Measurements from ENCODE around the gene TMC7. TPM values are rescaled to one million over a fixed set of nuclear protein-coding genes. Genes with fewer than 3 reads are reported as not detected.

Gene TMC7
- total and polyA plus RNA-seq, 9 of the 15 experiments (the other 6 are each of a cell fraction or from before 2014, with no cell fraction given) = 0.08 to 2.0 (median 1.5) TPM

DNA sequence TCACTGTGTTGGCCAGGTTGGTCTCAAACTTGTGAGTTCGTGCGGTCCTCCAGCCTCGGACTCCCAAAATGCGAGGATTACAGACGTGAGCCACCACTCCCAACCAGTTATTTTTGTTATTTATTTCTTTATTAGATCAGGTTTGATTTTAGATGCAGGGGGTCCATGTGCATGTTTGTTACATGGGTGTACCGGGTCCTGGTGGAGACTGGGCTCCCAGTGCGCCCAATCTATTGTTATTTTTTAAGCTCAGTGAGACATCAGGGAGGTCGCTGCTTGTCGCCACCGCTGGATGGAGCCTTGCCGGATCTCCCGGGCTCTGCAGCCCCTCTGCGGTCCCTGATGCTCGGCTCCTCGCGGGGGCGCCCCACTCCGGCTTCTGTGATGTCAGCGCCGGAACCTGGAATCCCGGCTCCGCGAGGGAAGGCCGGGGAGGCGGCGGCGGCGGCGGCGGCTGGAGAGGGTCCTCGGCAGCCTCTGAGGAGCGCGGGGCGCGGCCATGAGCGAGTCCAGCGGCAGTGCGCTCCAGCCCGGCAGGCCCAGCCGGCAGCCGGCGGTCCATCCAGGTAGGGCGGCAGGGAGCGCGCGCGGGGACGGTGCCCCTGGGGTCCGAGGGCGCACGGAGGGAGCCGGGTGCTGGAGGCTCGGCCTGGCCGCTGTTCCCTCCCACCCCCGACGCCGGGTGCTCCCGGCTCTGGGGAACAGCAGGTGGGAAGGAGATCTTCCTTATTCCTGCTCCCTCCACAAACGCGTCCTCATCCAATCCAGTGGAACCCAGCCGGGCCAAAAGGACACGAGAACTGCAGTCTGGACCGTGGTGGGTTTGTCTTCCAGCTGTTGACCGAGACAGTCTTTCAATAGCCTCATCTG lies at the start of gene TMC7 (continued):
- TF ChIP-seq, protein P1, sequence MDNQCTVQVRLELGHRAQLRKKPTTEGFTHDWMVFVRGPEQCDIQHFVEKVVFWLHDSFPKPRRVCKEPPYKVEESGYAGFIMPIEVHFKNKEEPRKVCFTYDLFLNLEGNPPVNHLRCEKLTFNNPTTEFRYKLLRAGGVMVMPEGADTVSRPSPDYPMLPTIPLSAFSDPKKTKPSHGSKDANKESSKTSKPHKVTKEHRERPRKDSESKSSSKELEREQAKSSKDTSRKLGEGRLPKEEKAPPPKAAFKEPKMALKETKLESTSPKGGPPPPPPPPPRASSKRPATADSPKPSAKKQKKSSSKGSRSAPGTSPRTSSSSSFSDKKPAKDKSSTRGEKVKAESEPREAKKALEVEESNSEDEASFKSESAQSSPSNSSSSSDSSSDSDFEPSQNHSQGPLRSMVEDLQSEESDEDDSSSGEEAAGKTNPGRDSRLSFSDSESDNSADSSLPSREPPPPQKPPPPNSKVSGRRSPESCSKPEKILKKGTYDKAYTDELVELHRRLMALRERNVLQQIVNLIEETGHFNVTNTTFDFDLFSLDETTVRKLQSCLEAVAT (IDR thresholded peaks at IDR 0.05) = peak in 1 of 2 experiments; percentile 74; a peak in 2 of 4 replicates
- no peak for TF ChIP-seq POLR2B (IDR thresholded peaks at IDR 0.05; ENCODE audit: low read depth, partially characterized antibody)
- TF ChIP-seq, protein P2, sequence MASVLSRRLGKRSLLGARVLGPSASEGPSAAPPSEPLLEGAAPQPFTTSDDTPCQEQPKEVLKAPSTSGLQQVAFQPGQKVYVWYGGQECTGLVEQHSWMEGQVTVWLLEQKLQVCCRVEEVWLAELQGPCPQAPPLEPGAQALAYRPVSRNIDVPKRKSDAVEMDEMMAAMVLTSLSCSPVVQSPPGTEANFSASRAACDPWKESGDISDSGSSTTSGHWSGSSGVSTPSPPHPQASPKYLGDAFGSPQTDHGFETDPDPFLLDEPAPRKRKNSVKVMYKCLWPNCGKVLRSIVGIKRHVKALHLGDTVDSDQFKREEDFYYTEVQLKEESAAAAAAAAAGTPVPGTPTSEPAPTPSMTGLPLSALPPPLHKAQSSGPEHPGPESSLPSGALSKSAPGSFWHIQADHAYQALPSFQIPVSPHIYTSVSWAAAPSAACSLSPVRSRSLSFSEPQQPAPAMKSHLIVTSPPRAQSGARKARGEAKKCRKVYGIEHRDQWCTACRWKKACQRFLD (CRISPR knock-in tag; IDR thresholded peaks at IDR 0.05) = 0 out of 2 replicates have a peak, but pooled peaks have one; percentile 29
- TF ChIP-seq, protein P3, sequence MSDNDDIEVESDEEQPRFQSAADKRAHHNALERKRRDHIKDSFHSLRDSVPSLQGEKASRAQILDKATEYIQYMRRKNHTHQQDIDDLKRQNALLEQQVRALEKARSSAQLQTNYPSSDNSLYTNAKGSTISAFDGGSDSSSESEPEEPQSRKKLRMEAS (CRISPR knock-in tag; IDR thresholded peaks at IDR 0.05) = 0 out of 2 replicates have a peak, but pooled peaks have one; percentile 26
- no peak for TF ChIP-seq ZNF668 (CRISPR knock-in tag; IDR thresholded peaks at IDR 0.05)
- TF ChIP-seq ZNF384 (IDR thresholded peaks at IDR 0.05; ENCODE audit: low read depth, low read length) = no peak
- peak; percentile 92 for TF ChIP-seq RB1 (IDR thresholded peaks at IDR 0.05; ENCODE audit: low read depth)
- 0 out of 2 replicates have a peak, but pooled peaks have one; percentile 20 for TF ChIP-seq POLR2AphosphoS5 (IDR thresholded peaks at IDR 0.05; ENCODE audit: control insufficient read depth, insufficient read depth, low read depth, low read length)
- no peak for TF ChIP-seq MBD2 (IDR thresholded peaks at IDR 0.05; ENCODE audit: borderline replicate concordance, low read depth)
- TF ChIP-seq, protein P4, sequence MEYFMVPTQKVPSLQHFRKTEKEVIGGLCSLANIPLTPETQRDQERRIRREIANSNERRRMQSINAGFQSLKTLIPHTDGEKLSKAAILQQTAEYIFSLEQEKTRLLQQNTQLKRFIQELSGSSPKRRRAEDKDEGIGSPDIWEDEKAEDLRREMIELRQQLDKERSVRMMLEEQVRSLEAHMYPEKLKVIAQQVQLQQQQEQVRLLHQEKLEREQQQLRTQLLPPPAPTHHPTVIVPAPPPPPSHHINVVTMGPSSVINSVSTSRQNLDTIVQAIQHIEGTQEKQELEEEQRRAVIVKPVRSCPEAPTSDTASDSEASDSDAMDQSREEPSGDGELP (CRISPR knock-in tag; IDR thresholded peaks at IDR 0.05; ENCODE audit: borderline replicate concordance) = peak; percentile 61; the same call in 1 of the 2 replicates
- peak; percentile 16 for TF ChIP-seq CCNT2 (IDR thresholded peaks at IDR 0.05; ENCODE audit: borderline replicate concordance, extremely low read depth, insufficient read length, low read depth, low read length)
- no peak for TF ChIP-seq FOXK1 (CRISPR knock-in tag; IDR thresholded peaks at IDR 0.05; ENCODE audit: borderline replicate concordance)
- peak; percentile 45 for TF ChIP-seq FIP1L1 (IDR thresholded peaks at IDR 0.05; ENCODE audit: low read depth, low read length, poor library complexity, severe bottlenecking)
- TF ChIP-seq ZNF143 (CRISPR knock-in tag; IDR thresholded peaks at IDR 0.05) = no peak
- 0 out of 2 replicates have a peak, but pooled peaks have one; percentile 37 for TF ChIP-seq KLF1 (tag; IDR thresholded peaks at IDR 0.05)
- TF ChIP-seq CBX2 (IDR thresholded peaks at IDR 0.05; ENCODE audit: insufficient read depth, low read length, poor library complexity, severe bottlenecking) = no peak
- TF ChIP-seq ZNF408 (CRISPR knock-in tag; IDR thresholded peaks at IDR 0.05; ENCODE audit: low read depth) = no peak
- TF ChIP-seq, protein P5, sequence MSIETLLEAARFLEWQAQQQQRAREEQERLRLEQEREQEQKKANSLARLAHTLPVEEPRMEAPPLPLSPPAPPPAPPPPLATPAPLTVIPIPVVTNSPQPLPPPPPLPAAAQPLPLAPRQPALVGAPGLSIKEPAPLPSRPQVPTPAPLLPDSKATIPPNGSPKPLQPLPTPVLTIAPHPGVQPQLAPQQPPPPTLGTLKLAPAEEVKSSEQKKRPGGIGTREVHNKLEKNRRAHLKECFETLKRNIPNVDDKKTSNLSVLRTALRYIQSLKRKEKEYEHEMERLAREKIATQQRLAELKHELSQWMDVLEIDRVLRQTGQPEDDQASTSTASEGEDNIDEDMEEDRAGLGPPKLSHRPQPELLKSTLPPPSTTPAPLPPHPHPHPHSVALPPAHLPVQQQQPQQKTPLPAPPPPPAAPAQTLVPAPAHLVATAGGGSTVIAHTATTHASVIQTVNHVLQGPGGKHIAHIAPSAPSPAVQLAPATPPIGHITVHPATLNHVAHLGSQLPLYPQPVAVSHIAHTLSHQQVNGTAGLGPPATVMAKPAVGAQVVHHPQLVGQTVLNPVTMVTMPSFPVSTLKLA (conservative IDR thresholded peaks at IDR 0.05) = 0 out of 4 replicates have a peak, but pooled peaks of 1 of the 2 experiments have one; percentile 39
- peak; percentile 81 for TF ChIP-seq ETV1 (tag; conservative IDR thresholded peaks at IDR 0.05; ENCODE audit: low read depth)
- TF ChIP-seq MCM3 (IDR thresholded peaks at IDR 0.05) = no peak
- TF ChIP-seq TBL1XR1 (IDR thresholded peaks at IDR 0.05; ENCODE audit: low read length in 2 of 2) = 0 out of 4 replicates have a peak, but pooled peaks have one; percentile 23 to 47

All from K562 (cell line).